Measurements from ENCODE around the gene ROBO2.

Gene ROBO2

GRCh38 chr3:77189258-77189657 lies 149.4 kb downstream of the ROBO2 start:
- in situ Hi-C loops (cut with MboI; ENCODE audit: low sequenced_read_pairs, unreplicated experiment), result no loop called here
- DNase-seq (ENCODE audit: low spot score), result no peak
- TF ChIP-seq, protein P1, sequence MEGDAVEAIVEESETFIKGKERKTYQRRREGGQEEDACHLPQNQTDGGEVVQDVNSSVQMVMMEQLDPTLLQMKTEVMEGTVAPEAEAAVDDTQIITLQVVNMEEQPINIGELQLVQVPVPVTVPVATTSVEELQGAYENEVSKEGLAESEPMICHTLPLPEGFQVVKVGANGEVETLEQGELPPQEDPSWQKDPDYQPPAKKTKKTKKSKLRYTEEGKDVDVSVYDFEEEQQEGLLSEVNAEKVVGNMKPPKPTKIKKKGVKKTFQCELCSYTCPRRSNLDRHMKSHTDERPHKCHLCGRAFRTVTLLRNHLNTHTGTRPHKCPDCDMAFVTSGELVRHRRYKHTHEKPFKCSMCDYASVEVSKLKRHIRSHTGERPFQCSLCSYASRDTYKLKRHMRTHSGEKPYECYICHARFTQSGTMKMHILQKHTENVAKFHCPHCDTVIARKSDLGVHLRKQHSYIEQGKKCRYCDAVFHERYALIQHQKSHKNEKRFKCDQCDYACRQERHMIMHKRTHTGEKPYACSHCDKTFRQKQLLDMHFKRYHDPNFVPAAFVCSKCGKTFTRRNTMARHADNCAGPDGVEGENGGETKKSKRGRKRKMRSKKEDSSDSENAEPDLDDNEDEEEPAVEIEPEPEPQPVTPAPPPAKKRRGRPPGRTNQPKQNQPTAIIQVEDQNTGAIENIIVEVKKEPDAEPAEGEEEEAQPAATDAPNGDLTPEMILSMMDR (IDR thresholded peaks at IDR 0.05; ENCODE audit: borderline replicate concordance, control extremely low read depth, extremely low read depth, insufficient read depth, missing control alignments), result no peak

- TF ChIP-seq, protein P1 (IDR thresholded peaks at IDR 0.05; ENCODE audit: borderline replicate concordance, control extremely low read depth, extremely low read depth, insufficient read depth, missing control alignments), result no peak
- DNase-seq (ENCODE audit: low spot score), result no peak
- in situ Hi-C loops (cut with MboI; ENCODE audit: low sequenced_read_pairs, unreplicated experiment), result no loop called here
Measured at GRCh38 chr3:77189684-77190083, 149.8 kb downstream of the ROBO2 start.

DNA sequence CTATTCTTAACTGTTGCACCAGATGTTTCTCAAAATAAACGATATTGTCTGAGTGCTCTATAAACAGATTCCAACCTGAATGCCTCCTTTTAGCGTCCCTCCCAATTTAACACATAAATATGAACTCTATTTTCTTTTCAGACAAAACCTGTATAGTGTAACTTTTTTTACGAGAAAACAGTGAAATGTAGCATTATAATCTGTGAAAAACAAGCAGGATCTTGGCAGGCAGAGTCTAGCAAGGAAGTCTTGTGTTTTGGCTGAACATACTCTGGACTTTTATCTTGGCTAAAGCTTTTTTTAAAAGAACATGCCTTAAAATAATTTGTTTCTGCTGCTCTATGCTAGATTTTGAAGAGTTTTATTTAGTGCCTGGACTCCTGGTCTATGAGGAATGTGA lies 150.5 kb downstream of the ROBO2 start:
- in situ Hi-C loops (cut with MboI; ENCODE audit: low sequenced_read_pairs, unreplicated experiment), result no loop called here
- TF ChIP-seq, protein P1 (IDR thresholded peaks at IDR 0.05; ENCODE audit: borderline replicate concordance, control extremely low read depth, extremely low read depth, insufficient read depth, missing control alignments), result no peak
- DNase-seq (ENCODE audit: low spot score), result no peak

DNA sequence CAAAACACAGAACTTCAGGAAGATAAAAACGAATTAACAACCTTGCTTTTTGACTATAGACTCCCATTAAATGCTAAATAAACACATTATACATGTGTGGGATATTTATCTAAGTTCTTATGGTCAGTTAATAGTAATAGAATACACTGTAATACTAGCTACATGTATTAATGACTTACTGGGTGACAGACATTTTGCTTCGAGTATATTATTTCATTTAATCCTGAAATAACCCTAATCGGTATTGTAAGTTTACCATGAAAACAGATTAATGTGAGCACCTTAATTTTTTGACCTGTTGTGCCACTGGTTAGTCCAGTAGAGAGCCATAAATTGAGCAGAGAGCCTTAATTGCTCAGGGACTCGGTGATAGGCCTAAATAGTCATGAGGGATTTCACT lies 151.1 kb downstream of the ROBO2 start:
- in situ Hi-C loops (cut with MboI; ENCODE audit: low sequenced_read_pairs, unreplicated experiment), result no loop called here
- TF ChIP-seq, protein P1 (IDR thresholded peaks at IDR 0.05; ENCODE audit: borderline replicate concordance, control extremely low read depth, extremely low read depth, insufficient read depth, missing control alignments), result no peak

GRCh38 chr3:77191640-77192039 lies 151.7 kb downstream of the ROBO2 start:
- no peak for DNase-seq (ENCODE audit: low spot score)
- in situ Hi-C loops (cut with MboI; ENCODE audit: low sequenced_read_pairs, unreplicated experiment), result no loop called here
- TF ChIP-seq, protein P1 (IDR thresholded peaks at IDR 0.05; ENCODE audit: borderline replicate concordance, control extremely low read depth, extremely low read depth, insufficient read depth, missing control alignments), result no peak

More for the DNA sequence above, 151.1 kb downstream of the ROBO2 start:
- DNase-seq (ENCODE audit: low spot score), result no peak

DNA sequence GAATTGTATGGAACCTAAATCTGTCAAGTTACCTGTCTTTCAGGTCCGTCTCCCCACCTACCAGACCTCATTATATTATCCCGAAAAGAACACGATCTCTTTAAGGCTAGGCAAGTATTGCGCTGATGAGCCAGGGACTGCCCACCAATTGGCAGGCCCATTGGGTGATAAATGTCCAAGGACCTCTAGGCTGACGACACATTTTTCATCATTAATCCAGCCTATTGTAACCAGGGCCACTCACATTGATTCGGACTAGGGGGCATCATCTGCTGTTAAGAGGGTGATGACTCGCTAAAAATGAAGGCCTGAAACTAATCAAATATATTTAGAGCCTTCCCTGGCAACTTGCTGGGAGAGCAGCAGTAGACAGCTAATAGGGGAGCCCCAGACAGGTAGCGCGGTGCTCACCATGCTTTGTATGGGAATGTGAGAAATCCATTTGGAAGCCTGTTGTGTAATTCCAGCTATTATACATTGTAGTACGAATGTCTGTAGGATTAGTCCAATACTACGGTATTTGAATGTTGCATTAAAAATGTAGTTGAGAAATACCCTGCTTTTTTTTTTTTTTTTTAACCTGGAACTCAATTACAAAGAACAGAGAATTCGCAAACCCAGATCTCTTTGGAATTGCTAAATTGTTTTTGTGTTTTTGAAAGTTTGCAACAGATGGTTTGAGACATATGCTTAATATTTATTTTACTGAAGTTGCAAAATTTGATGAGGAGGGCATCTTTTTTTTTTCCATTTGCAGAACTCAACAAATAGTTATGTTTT lies 156.1 kb downstream of the ROBO2 start:
- DNase-seq (ENCODE audit: low spot score), result no peak
- TF ChIP-seq, protein P1 (IDR thresholded peaks at IDR 0.05; ENCODE audit: borderline replicate concordance, control extremely low read depth, extremely low read depth, insufficient read depth, missing control alignments), result no peak
- in situ Hi-C loops (cut with MboI; ENCODE audit: low sequenced_read_pairs, unreplicated experiment), result no loop called here
